Right lobe of liver (tissue), 6 donors: Measurements from ENCODE around the gene CPNE2. TPM values are rescaled to one million over a fixed set of nuclear protein-coding genes. Genes with fewer than 3 reads are reported as not detected.

Source experiments
- ATAC-seq, 4 donors: fragments of 200-7000 bp; cut with Tn5 transposase; one replicate each; pipeline ENCODE4 v1.9.1; 2020; ENCODE audit warnings: mild to moderate bottlenecking in 4 of 4, moderate library complexity in 4 of 4
- DNase-seq, 3 donors: peaks; one replicate each; pipeline ENCODE4 v3.0.0-alpha.2; 2020
- H3K27ac ChIP-seq, 3 donors: fragments of 200-600 bp; one replicate each; pipeline ENCODE4 v1.8.0; 2022
- H3K27me3 ChIP-seq, 2 donors: fragments of 200-600 bp; one replicate each; pipeline ENCODE4 v1.8.0; 2022
- H3K36me3 ChIP-seq, 4 donors: fragments of 200-600 bp; sonication (generic) in 1 of 4; one replicate each; pipeline versions ENCODE4 v1.5.1 to v1.8.0; 2017 to 2022; ENCODE audit warnings: control low read depth in 1 of 4
- H3K4me1 ChIP-seq, 4 donors: fragments of 200-600 bp; sonication (generic) in 1 of 4; one replicate each; pipeline versions ENCODE4 v1.5.1 to v1.8.0; 2017 to 2022; ENCODE audit warnings: control low read depth in 1 of 4
- H3K4me3 ChIP-seq, 3 donors: fragments of 200-600 bp; one replicate each; pipeline ENCODE4 v1.8.0; 2022
- H3K9me3 ChIP-seq, 4 donors: fragments of 200-600 bp; sonication (generic) in 1 of 4; one replicate each; pipeline versions ENCODE4 v1.5.1 to v1.8.0; 2017 to 2022; ENCODE audit warnings: control low read depth in 1 of 4
- CTCF ChIP-seq, 4 donors: fragments of 200-600 bp in 3 of 4; fragments of 450-650 bp in 1 of 4; IDR thresholded peaks; one replicate each; pipeline versions ENCODE4 v1.5.1 to v1.8.0; 2016 to 2022; ENCODE audit warnings: antibody characterized with exemption in 4 of 4, mild to moderate bottlenecking in 2 of 4
- POLR2A ChIP-seq: fragments of 450-650 bp; IDR thresholded peaks from one replicate; pipeline ENCODE4 v1.6.1; 2017; ENCODE audit warnings: antibody characterized with exemption, mild to moderate bottlenecking
- WGBS: methylation state at CpG from one replicate; pipeline ENCODE4 v1.1.6; 2018; ENCODE audit warnings: low coverage, low lambda C conversion rate; ENCODE audit not compliant: insufficient coverage; ENCODE audit errors: missing lambda C conversion rate; 5-methylcytosine and 5-hydroxymethylcytosine counted together
- intact Hi-C, 2 donors: fragments of 100-400 bp; cut with DNase I; formaldehyde crosslinking; loops; one replicate each; pipeline versions ENCODE4 v1.11.2 to v1.14.1; 2022
- total RNA-seq, 6 experiments: library from RNA; depleted of rRNA in 2 of 6; stranded (reverse); fragments of >200 nt in 2 of 6; fragmentation: NEBNext Ultra II Directional in 3 of 6; extraction: Animal tissue kit (Norgen Biotek cat#: 25700) in 3 of 6; gene quantifications; one replicate each; pipeline versions ENCODE4 v1.1.0 to v1.2.4, GENCODE V29; 2016 to 2023
- donor health status: DM: no; HTN: yes; CAD: no.
- donor health status: DM: no; HTN: no; CAD: no.
- donor health status: DM: no; HTN: no; CAD: no.
- donor health status: DM: no; HTN: yes; CAD: no.
- donor health status: DM: no; HTN: yes; CAD: no.

CPNE2 gene
- total RNA-seq, 6 experiments from 2014 or later, result 4.0 to 10.9 (median 9.7) TPM

- intact Hi-C loops, result no loop called here
- DNase-seq (no peak), ATAC-seq (no peak)
- Histone ChIP-seq H3K9me3 (no peaks in the 10 kb centered on the region), H3K27me3 (no peaks in the 10 kb centered on the region), H3K36me3 (no peaks in the 10 kb centered on the region), H3K27ac (no peak overlapping the region), H3K4me3 (no peak overlapping the region), H3K4me1 (peaks cover 0 to 23% (median 0%) of the 10 kb centered on the region in 4 donors)
- TF ChIP-seq CTCF (IDR thresholded peaks at IDR 0.05), result no peak
- TF ChIP-seq POLR2A, result no peak
- 96% methylated on average over 4 of the region's 4 CpGs for WGBS
Observed at GRCh38 chr16:57184113-57184512, 91.7 kb downstream of the CPNE2 start.

- H3K27me3 ChIP-seq, result no peaks in the 10 kb centered on the region
- no peak for TF ChIP-seq CTCF (IDR thresholded peaks at IDR 0.05)
- TF ChIP-seq POLR2A, result no peak
- H3K27ac ChIP-seq, result peak overlapping the region; percentile 79 to 91 (median 90)
- peak overlapping the region; percentile 91 to 94 (median 91) for H3K4me3 ChIP-seq
- no peaks in the 10 kb centered on the region for H3K36me3 ChIP-seq
- intact Hi-C loops, result no loop called here
- H3K4me1 ChIP-seq, result peaks cover 0 to 18% (median 0%) of the 10 kb centered on the region in 4 donors
- WGBS, result 23% methylated on average over 13 of the region's 15 CpGs
- DNase-seq (no peak), ATAC-seq (no peak)
- no peaks in the 10 kb centered on the region for H3K9me3 ChIP-seq
Observed at GRCh38 chr16:57184887-57185445, 92.6 kb downstream of the CPNE2 start.

GRCh38 chr16:57185446-57185944 is 93.1 kb downstream of the CPNE2 start:
- Histone ChIP-seq H3K27ac (peak overlapping the region; percentile 79 to 91 (median 90)), H3K27me3 (no peaks in the 10 kb centered on the region), H3K4me1 (peaks cover 0 to 23% (median 0%) of the 10 kb centered on the region in 4 donors), H3K36me3 (no peaks in the 10 kb centered on the region), H3K4me3 (peak overlapping the region; percentile 91 to 94 (median 91)), H3K9me3 (no peaks in the 10 kb centered on the region)
- no peak for TF ChIP-seq CTCF (IDR thresholded peaks at IDR 0.05)
- no peak for TF ChIP-seq POLR2A
- ATAC-seq (peak; percentile 22 to 38 (median 30)), DNase-seq (peak; percentile 62 to 70 (median 65))
- WGBS, result under 1% methylated on average over 26 of the region's 37 CpGs
- intact Hi-C loops, result no loop called here

GRCh38 chr16:57185945-57186871 is 93.8 kb downstream of the CPNE2 start, which contains the start of the genes PSME3IP1 and RSPRY1:
PSME3IP1 (minus strand) TSS chr16:57186039; CDS start chr16:57173854, 12,185 bp downstream.
RSPRY1 (plus strand) TSS chr16:57186329; CDS start chr16:57204659, 18,330 bp downstream.
- Histone ChIP-seq H3K9me3 (no peaks in the 10 kb centered on the region), H3K4me1 (peaks cover 0 to 30% (median 2%) of the 10 kb centered on the region in 4 donors), H3K27ac (peak within 1 kb of the TSS; percentile 84 to 91 (median 90)), H3K27me3 (no peaks in the 10 kb centered on the region), H3K36me3 (no peaks in the 10 kb centered on the region), H3K4me3 (peak within 1 kb of the TSS; percentile 91 to 94 (median 91))
- intact Hi-C loops, result no loop called here
- DNase-seq, result peak; percentile 96 to 99 (median 99)
- TF ChIP-seq CTCF (IDR thresholded peaks at IDR 0.05) (no peak), POLR2A (peak; percentile 84)
- peak; percentile 92 to 97 (median 94) for ATAC-seq
- WGBS, result 0% methylated on average over 38 of the region's 64 CpGs
